Endothelial cell of umbilical vein (primary cell): ENCODE measurements around the gene CH25H. TPM values are rescaled to one million over a fixed set of nuclear protein-coding genes. Genes with fewer than 3 reads are reported as not detected.

Experiments
- BruUV-seq: library from RNA; stranded (reverse); fragments of 400-500 nt; replicated peaks from 2 replicates; lab custom pipeline; 2021; lab: Mats Ljungman, UMichigan
- CTCF ChIA-PET: fragments of 300-600, 350-600 bp; sonication (Branson Sonifier 250); formaldehyde crosslinking; loops from one replicate; lab custom pipeline; 2021; ENCODE audit warnings: antibody characterized with exemption, inconsistent platforms; lab: Charles Lee
- POLR2A ChIA-PET: fragments of 300-600, 350-600 bp; sonication (Branson Sonifier 250); formaldehyde crosslinking; loops from one replicate; lab custom pipeline; 2021; ENCODE audit warnings: antibody characterized with exemption, inconsistent platforms; lab: Charles Lee
- DNase-seq: peaks from one replicate; pipeline ENCODE4 v3.0.0-alpha.2; 2011; ENCODE audit warnings: low read depth, low spot score
- FAIRE-seq: peaks from 2 replicates; lab custom pipeline; 2011; peaks lifted over from hg19 to GRCh38; lab: Jason Lieb, UNC
- H2AFZ ChIP-seq: 2 replicates; pipeline ENCODE4 v1.6.0; 2012; ENCODE audit warnings: low read depth, low read length, control low read depth, inconsistent platforms
- H3K27ac ChIP-seq: 2 replicates; pipeline ENCODE4 v1.5.1; 2011; ENCODE audit warnings: low read depth, mild to moderate bottlenecking, control low read depth, low read length, moderate library complexity; ENCODE audit not compliant: insufficient read depth
- H3K27me3 ChIP-seq, 2 experiments: 2 replicates each; pipeline versions ENCODE4 v1.6.0 to v1.6.1; 2011; ENCODE audit warnings: low read length in 2 of 2, mixed read lengths in 1 of 2; ENCODE audit not compliant: control insufficient read depth in 2 of 2, insufficient read depth in 2 of 2
- H3K36me3 ChIP-seq, 2 experiments: 2 replicates in 1 of 2; 3 replicates in 1 of 2; pipeline ENCODE4 v1.5.1; 2011; ENCODE audit warnings: low read length in 2 of 2, mild to moderate bottlenecking in 1 of 2, moderate library complexity in 1 of 2; ENCODE audit not compliant: control insufficient read depth in 2 of 2, insufficient read depth in 2 of 2; ENCODE audit errors: extremely low read depth in 1 of 2
- H3K4me1 ChIP-seq: 3 replicates; pipeline ENCODE4 v1.5.1; 2011; ENCODE audit warnings: mild to moderate bottlenecking, low read length; ENCODE audit not compliant: control insufficient read depth, insufficient read depth; ENCODE audit errors: extremely low read depth
- H3K4me2 ChIP-seq: 2 replicates; pipeline ENCODE4 v1.6.1; 2011; ENCODE audit warnings: low read length, control low read depth, mixed read lengths; ENCODE audit not compliant: insufficient read depth
- H3K4me3 ChIP-seq, 3 experiments: fragments of 200-600 bp in 1 of 3; sonication (generic), shearing (Covaris generic) in 1 of 3; replicated peaks in 1 of 3; 2 replicates each; pipeline ENCODE4 v1.5.1; 2011 to 2016; ENCODE audit warnings: control low read depth in 3 of 3, low read length in 3 of 3, mild to moderate bottlenecking in 2 of 3, inconsistent platforms in 1 of 3, low read depth in 1 of 3, moderate library complexity in 1 of 3; ENCODE audit not compliant: insufficient read depth in 1 of 3
- H3K79me2 ChIP-seq: 2 replicates; pipeline ENCODE4 v1.6.0; 2012; ENCODE audit warnings: low read length, inconsistent platforms; ENCODE audit not compliant: control insufficient read depth, insufficient read depth
- H3K9ac ChIP-seq: replicated peaks from 2 replicates; pipeline ENCODE3; 2011; ENCODE audit warnings: low read length, control low read depth; ENCODE audit not compliant: insufficient read depth; ENCODE audit errors: extremely low read depth
- H3K9me1 ChIP-seq: replicated peaks from 3 replicates; pipeline ENCODE4 v1.6.0; 2011; ENCODE audit warnings: mild to moderate bottlenecking, low read length; ENCODE audit not compliant: control insufficient read depth, insufficient read depth; ENCODE audit errors: extremely low read depth
- H3K9me3 ChIP-seq: replicated peaks from 2 replicates; pipeline ENCODE4 v1.5.1; 2012; ENCODE audit warnings: low read length, inconsistent platforms; ENCODE audit not compliant: control insufficient read depth, insufficient read depth
- H4K20me1 ChIP-seq: replicated peaks from 2 replicates; pipeline ENCODE3; 2011; ENCODE audit warnings: mild to moderate bottlenecking, low read length; ENCODE audit not compliant: control insufficient read depth, insufficient read depth; ENCODE audit errors: extremely low read depth
- CTCF ChIP-seq, 2 donors: IDR thresholded peaks; 1 replicate in 1 of 2; 2 replicates in 1 of 2; pipeline ENCODE4 v1.5.1; 2011; ENCODE audit warnings: low read length in 2 of 2, mild to moderate bottlenecking in 2 of 2, moderate library complexity in 2 of 2, control low read depth in 1 of 2, inconsistent platforms in 1 of 2, low read depth in 1 of 2; ENCODE audit not compliant: insufficient read depth in 1 of 2; ENCODE audit errors: extremely low read depth in 1 of 2
- EZH2 ChIP-seq: IDR thresholded peaks from 2 replicates; pipeline ENCODE4 v1.6.1; 2012; ENCODE audit warnings: borderline replicate concordance, low read depth, mild to moderate bottlenecking, moderate library complexity, low read length, inconsistent platforms; ENCODE audit not compliant: severe bottlenecking
- FOS ChIP-seq: IDR thresholded peaks from 2 replicates; pipeline ENCODE4 v1.6.1; 2011; ENCODE audit warnings: mild to moderate bottlenecking, low read length, moderate library complexity, borderline replicate concordance; ENCODE audit not compliant: insufficient read depth
- JUN ChIP-seq: IDR thresholded peaks from 2 replicates; pipeline ENCODE4 v1.6.1; 2011; ENCODE audit warnings: borderline replicate concordance, low read depth; ENCODE audit not compliant: insufficient read length, insufficient read depth
- MAX ChIP-seq: IDR thresholded peaks from 2 replicates; pipeline ENCODE4 v1.6.1; 2011; ENCODE audit not compliant: insufficient read depth, insufficient read length
- MYC ChIP-seq: IDR thresholded peaks from one replicate; pipeline ENCODE4 v1.6.1; 2011; ENCODE audit warnings: mild to moderate bottlenecking, low read depth, low read length
- POLR2A ChIP-seq: IDR thresholded peaks from 2 replicates; pipeline ENCODE4 v1.6.1; 2012; ENCODE audit warnings: low read depth, mild to moderate bottlenecking, control low read depth, low read length
- POLR2AphosphoS5 ChIP-seq: IDR thresholded peaks from 2 replicates; pipeline ENCODE4 v1.6.1; 2012; ENCODE audit warnings: low read depth, mild to moderate bottlenecking, control low read depth, low read length, moderate library complexity; ENCODE audit not compliant: insufficient read depth
- dilution Hi-C: fragments of 300-500 bp; cut with MboI; formaldehyde crosslinking; loops from one replicate; pipeline ENCODE4 v1.15.0; 2019; ENCODE audit warnings: low sequenced_read_pairs; ENCODE audit not compliant: extremely low pct_ligation_motif_present
- intact Hi-C: fragments of 100-400 bp; cut with micrococcal nuclease; formaldehyde crosslinking; loops from one replicate; pipeline ENCODE4 v1.10.0; 2022
- polyA plus RNA-seq, 4 experiments: library from polyadenylated mRNA; depleted of rRNA in 3 of 4; stranded (reverse) in 3 of 4; unstranded in 1 of 4; fragments of >200 nt; gene quantifications; 2 replicates each; pipeline versions ENCODE4 v1.2.1 to v1.2.3, GENCODE V29; 2011 to 2012; ENCODE audit warnings: missing spikeins in 1 of 4
- total RNA-seq: library from RNA; stranded (reverse); gene quantifications from 2 replicates; pipeline ENCODE4 v1.2.3, GENCODE V29; 2021

The CH25H gene
- total and polyA plus RNA-seq, 2 donors (not counting 3 experiments of a cell fraction or from before 2014, with no cell fraction given) = 0.30 TPM; not detected in 1

- Histone ChIP-seq H3K79me2 (no peaks in the 10 kb centered on the region), H2AFZ (no peak overlapping the region), H3K4me3 (no peak overlapping the region), H3K4me1 (no peaks in the 10 kb centered on the region), H3K4me2 (no peak overlapping the region), H3K9me3 (no peaks in the 10 kb centered on the region), H4K20me1 (no peaks in the 10 kb centered on the region), H3K9me1 (no peaks in the 10 kb centered on the region), H3K36me3 (no peaks in the 10 kb centered on the region), H3K9ac (no peak overlapping the region), H3K27me3 (peaks cover 0 to 6% of the 10 kb centered on the region in 2 experiments), H3K27ac (no peak overlapping the region)
- DNase-seq (no peak), FAIRE-seq (no peak)
- ChIA-PET CTCF (interaction anchor here (1.6 kb wide), 1 partner anchor 24 kb away, joined by 5 read pairs; the partner anchor contains the start of gene CH25H), POLR2A (no interaction called here)
- dilution Hi-C loops = no loop called here
- BruUV-seq = no TSS peak
- intact Hi-C loops = no loop called here
- TF ChIP-seq JUN (no peak), CTCF (IDR thresholded peaks at IDR 0.05; ENCODE audit: extremely low read depth in 1 of 2, insufficient read depth in 1 of 2, low read depth in 1 of 2, low read length in 2 of 2) (no peak), POLR2AphosphoS5 (no peak), MYC (no peak)
Measured at GRCh38 chr10:89183571-89183970, 23.5 kb downstream of the CH25H start.

- DNase-seq = no peak
Measured at GRCh38 chr10:89182894-89183293, 24.2 kb downstream of the CH25H start.

More at GRCh38 chr10:89182894-89183293, 24.2 kb downstream of the CH25H start:
- H3K4me3 ChIP-seq = no peak overlapping the region
- no peaks in the 10 kb centered on the region for H3K4me1 ChIP-seq
- H3K9ac ChIP-seq = no peak overlapping the region
- H2AFZ ChIP-seq = no peak overlapping the region
- H4K20me1 ChIP-seq = no peaks in the 10 kb centered on the region
- TF ChIP-seq MAX (no peak), POLR2AphosphoS5 (no peak), EZH2 (no peak), MYC (no peak), JUN (no peak), FOS (no peak), CTCF (IDR thresholded peaks at IDR 0.05; ENCODE audit: extremely low read depth in 1 of 2, insufficient read depth in 1 of 2, low read depth in 1 of 2, low read length in 2 of 2) (no peak), POLR2A (no peak)
- dilution Hi-C loops (no loop called here), intact Hi-C loops (no loop called here)
- BruUV-seq = no TSS peak
- ChIA-PET POLR2A (no interaction called here), CTCF (no interaction called here)
- no peaks in the 10 kb centered on the region for H3K79me2 ChIP-seq
- H3K4me2 ChIP-seq = no peak overlapping the region
- H3K9me3 ChIP-seq = no peaks in the 10 kb centered on the region
- no peak overlapping the region for H3K27ac ChIP-seq
- peaks cover 0 to 6% of the 10 kb centered on the region in 2 experiments for H3K27me3 ChIP-seq
- H3K9me1 ChIP-seq = no peaks in the 10 kb centered on the region
- no peak for FAIRE-seq
- no peaks in the 10 kb centered on the region for H3K36me3 ChIP-seq
